ENCODE data around the gene L1CAM. TPM values are rescaled to one million over a fixed set of nuclear protein-coding genes. Genes with fewer than 3 reads are reported as not detected.

Gene L1CAM
- total RNA-seq, 1 experiment from 2014 or later: 20.7 TPM

- DNase-seq (ENCODE audit: unreplicated experiment): no peak
- H3K4me3 Mint-ChIP-seq (ENCODE audit: unreplicated experiment): no peak overlapping the region
- H3K27ac Mint-ChIP-seq (ENCODE audit: low read depth, unreplicated experiment): no peak overlapping the region
- H3K9me3 Mint-ChIP-seq (ENCODE audit: unreplicated experiment): no peaks in the 10 kb centered on the region
- BruUV-seq (replicated peaks): no TSS peak
- TF ChIP-seq CTCF (IDR thresholded peaks at IDR 0.05; ENCODE audit: unreplicated experiment): no peak
- ChIA-PET CTCF (no interaction called here), POLR2A (no interaction called here)
- peaks cover 49% of the 10 kb centered on the region for H3K27me3 Mint-ChIP-seq (ENCODE audit: insufficient read depth, unreplicated experiment)
- intact Hi-C loops (cut with micrococcal nuclease): no loop called here
- peaks cover 12% of the 10 kb centered on the region for H3K4me1 Mint-ChIP-seq (ENCODE audit: insufficient read depth, unreplicated experiment)
- no peaks in the 10 kb centered on the region for H3K36me3 Mint-ChIP-seq (ENCODE audit: insufficient read depth, unreplicated experiment)
These were observed 17.4 kb upstream of the L1CAM start for GRCh38 chrX:153903238-153903980.

GRCh38 chrX:153902385-153902784 is 16.4 kb upstream of the L1CAM start:
- H3K4me3 Mint-ChIP-seq (ENCODE audit: unreplicated experiment): no peak overlapping the region
- TF ChIP-seq CTCF (IDR thresholded peaks at IDR 0.05; ENCODE audit: unreplicated experiment): no peak
- intact Hi-C loops (cut with micrococcal nuclease): no loop called here
- H3K36me3 Mint-ChIP-seq (ENCODE audit: insufficient read depth, unreplicated experiment): no peaks in the 10 kb centered on the region
- peak; percentile 41 for DNase-seq (ENCODE audit: unreplicated experiment)
- H3K9me3 Mint-ChIP-seq (ENCODE audit: unreplicated experiment): no peaks in the 10 kb centered on the region
- H3K27ac Mint-ChIP-seq (ENCODE audit: low read depth, unreplicated experiment): no peak overlapping the region
- no TSS peak for BruUV-seq (replicated peaks)
- H3K4me1 Mint-ChIP-seq (ENCODE audit: insufficient read depth, unreplicated experiment): peaks cover 12% of the 10 kb centered on the region
- peaks cover 58% of the 10 kb centered on the region for H3K27me3 Mint-ChIP-seq (ENCODE audit: insufficient read depth, unreplicated experiment)
- ChIA-PET POLR2A (no interaction called here), CTCF (interaction anchor here (0.7 kb wide), 1 partner anchor 29 kb away, joined by 3 read pairs; no protein-coding TSS in a partner anchor)

GRCh38 chrX:153901753-153902140 is 15.8 kb upstream of the L1CAM start:
- POLR2A ChIA-PET: no interaction called here
- peak overlapping the region; percentile 19 for H3K4me3 Mint-ChIP-seq (ENCODE audit: unreplicated experiment)
- intact Hi-C loops (cut with micrococcal nuclease): loop anchor here (1.0 kb wide), 1 partner anchor 46 kb away; no protein-coding TSS in a partner anchor

More at GRCh38 chrX:153901753-153902140, 15.8 kb upstream of the L1CAM start:
- BruUV-seq (replicated peaks): no TSS peak
- Mint-ChIP-seq H3K27me3 (ENCODE audit: insufficient read depth, unreplicated experiment) (peaks cover 58% of the 10 kb centered on the region), H3K9me3 (ENCODE audit: unreplicated experiment) (no peaks in the 10 kb centered on the region), H3K4me1 (ENCODE audit: insufficient read depth, unreplicated experiment) (peaks cover 12% of the 10 kb centered on the region), H3K27ac (ENCODE audit: low read depth, unreplicated experiment) (no peak overlapping the region), H3K36me3 (ENCODE audit: insufficient read depth, unreplicated experiment) (no peaks in the 10 kb centered on the region)
- CTCF ChIA-PET: no interaction called here
- DNase-seq (ENCODE audit: unreplicated experiment): no peak
- no peak for TF ChIP-seq CTCF (IDR thresholded peaks at IDR 0.05; ENCODE audit: unreplicated experiment)

All from MCF 10A (cell line).